SKM-1 treated with dmso at 0.1 percent for 144 hours (cell line): ENCODE measurements around the gene IDI1.
"Not testable (repeated sequence)": the region's sequence is repeated elsewhere in the genome, so short reads cannot be mapped to it uniquely, and the experiment has no call there.

Source experiments
- DNase-seq: peaks from one replicate; lab custom pipeline; 2025; ENCODE audit not compliant: unreplicated experiment; lab: John Stamatoyannopoulos, UW

Gene IDI1

DNA sequence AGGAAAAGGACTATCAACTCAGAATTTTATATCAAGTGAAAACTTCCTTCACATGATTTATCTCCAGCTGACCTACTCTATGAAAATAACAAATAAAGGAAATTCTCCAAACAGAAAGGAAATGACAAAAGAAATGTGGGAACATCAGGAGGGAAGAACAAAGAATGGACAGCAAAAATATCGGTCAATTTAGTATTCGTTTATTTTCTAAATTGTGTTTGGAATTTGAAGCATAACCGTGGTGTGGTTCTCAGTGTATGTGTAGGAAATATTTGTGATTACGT is 16.0 kb upstream of the IDI1 start:
- no peak for DNase-seq

DNA sequence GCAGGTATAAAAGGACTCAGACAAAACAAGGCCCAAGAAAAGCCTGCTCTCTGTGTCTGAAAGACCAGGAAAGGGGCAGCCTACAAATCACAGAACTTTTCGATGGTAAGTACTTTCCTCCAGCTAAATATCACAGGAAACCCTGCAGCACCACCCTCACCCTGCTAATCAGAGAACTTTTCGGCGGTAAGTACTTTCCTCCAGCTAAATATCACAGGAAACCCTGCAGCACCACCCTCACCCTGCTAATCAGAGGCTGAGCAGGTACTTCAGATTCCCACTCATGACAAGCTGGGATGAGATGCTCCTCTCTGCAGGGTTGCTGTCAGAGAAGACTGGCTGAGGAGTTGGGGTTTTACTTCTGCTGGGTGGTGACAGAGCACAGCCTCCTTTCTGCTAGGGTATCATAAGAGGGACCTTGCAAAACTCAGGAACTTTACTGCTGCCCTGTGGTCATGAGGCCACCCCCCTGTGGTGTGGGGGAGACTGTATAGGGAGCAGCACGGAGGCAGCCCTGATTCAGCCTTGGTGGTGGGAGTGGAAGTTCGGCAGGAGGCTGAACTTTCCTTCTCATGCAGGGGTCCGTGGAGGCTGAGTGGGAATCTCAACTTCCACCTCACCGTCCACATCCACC is 14.4 kb upstream of the IDI1 start:
- no peak for DNase-seq

DNA sequence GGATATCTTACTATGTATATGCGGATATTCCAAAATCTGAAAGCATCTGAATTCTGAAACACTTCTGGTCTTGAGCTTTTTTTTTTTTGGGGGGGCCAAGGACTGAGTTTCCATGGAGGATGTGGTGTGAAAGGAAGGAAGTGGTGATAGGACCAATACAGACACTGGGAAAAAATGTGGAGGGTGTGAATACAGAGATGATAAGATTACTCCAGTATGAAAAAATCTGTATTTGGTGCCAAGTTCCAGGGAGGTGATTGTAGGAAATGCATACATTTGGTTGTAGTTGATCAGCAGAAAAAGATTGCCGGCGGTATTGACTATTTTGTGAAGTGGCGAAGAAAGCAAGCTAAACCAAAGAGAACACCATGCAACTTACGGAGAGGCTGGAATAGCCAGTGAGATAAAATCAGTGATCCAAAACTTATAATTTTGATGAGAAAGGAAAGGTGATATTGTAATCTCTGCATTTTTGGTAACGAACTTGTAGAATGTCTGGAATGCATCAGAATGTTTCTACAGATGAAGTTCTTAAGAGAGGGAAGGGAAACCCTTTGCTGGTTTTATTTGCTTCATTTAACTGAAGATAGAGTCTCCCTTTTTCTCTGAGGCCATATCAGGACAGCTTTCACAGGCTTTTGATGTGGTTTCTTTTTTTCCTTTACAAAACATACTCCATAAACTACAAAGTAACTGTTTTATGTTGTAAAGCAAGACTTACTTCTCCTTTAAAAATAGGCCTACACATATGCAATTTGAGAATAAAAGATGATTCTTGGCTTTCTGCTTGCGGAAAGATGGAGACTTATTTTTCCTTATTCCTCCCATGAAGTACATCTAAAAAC is 13.2 kb upstream of the IDI1 start:
- DNase-seq = no peak

DNA sequence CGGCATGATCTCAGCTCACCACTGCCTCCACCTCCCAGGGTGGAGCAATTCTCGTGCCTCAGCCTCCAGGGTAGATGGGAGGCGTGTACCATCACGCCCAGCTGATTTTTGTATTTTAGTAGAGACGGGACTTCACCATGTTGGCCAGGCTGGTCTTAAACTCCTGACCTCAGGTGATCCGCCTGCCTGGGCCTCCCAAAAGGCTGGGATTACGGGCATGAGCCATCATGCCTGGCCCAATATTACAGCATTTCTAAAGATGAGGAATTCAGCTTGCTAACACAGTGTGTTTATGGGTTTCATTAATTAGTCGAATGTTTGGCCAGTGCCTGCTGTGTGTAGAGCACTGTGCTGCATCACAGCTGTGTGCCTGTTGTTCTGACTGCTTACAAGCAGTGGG is 11.0 kb upstream of the IDI1 start:
- DNase-seq = no peak

DNA sequence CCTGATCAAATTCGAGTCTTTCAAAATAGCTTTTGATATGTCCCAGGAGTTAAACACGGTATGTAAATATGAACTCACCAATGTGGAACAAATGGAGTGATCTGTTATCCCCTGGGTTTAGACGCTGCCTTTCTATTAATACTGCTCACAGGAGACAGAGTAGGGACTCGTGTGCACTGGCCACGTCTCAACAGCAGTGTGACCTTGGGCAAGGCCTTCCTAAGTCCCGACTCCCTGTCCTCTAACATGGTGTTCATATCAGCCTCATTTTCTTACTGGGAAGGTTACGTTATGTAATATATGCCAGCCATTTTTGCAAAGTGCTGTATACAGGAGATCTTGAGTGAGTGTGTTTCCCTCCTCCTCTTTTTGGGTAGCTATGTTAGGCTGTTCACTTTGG is 9.1 kb upstream of the IDI1 start:
- DNase-seq = no peak

DNA sequence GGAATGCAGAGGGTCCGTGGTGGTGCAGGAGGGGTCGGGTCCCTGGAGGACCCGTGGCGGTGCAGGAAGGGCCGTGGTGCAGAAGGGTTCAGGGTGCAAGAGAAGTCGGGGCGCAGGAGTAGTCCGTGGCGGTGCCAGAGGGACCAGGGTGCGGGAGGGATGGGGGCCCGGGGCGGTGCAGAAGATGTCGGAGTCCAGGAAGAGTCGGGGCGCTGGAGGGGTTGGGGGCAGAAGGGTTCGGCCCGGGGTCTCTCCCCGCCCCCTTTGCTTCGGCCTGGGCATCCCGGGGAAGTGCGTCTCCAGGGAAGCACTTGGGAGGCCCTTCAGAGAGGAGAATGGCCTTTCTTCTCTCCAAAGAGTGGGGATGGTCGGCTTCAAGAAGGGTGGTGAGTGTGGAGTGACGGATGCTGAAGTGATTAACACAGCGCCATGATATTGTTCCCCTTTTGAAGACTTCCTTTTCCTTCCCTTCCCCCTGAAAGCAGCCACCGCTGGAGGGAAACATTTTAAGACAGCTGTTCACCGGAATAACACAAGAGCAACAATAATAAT is 8.3 kb upstream of the IDI1 start:
- peak; percentile 47 for DNase-seq

DNA sequence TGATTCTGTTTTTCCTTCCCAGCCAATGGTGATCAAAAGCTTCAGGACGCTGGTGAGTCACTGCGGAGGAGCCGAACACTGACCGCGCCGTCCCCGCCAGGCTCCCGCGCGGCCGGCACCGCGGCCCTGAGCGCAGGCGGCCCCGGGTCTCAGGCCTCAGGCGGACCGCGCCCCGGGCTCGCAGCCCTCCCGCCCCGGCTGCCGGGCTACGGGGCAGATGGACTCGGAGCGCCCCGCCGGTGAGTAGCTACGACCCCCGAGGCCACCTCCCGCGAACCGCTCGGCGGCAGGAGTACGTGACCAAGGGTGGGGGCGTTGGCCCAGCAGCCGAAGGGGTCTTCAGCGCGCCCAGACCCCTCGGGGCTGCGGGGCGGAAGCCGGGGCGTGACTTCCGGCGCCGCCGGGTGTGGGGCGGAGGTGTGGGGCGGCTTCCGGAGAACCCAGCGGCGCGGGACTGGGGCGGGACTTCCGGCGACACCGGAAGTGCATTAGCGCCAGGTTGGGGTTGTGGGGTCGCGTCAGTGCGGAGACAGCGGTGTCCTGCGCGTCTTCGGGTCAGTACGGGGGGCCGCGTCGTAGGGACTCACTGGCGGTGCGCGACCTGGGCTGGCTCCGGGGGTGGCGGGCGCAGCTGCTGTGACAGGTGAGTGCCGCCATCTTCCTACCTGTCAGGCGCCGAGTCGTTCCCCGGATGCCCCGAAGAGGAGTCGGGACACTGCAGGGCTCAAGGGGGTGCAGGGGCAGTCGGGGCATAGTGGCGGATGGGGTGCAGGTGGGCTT is 7.6 kb upstream of the IDI1 start, which contains the start of gene WDR37:
Gene WDR37, plus strand, starts transcription at position 60 of the 780 bp plus-strand sequence. CDS start 15,771 bp downstream, outside the sequence.
- DNase-seq = peak; percentile 34

DNA sequence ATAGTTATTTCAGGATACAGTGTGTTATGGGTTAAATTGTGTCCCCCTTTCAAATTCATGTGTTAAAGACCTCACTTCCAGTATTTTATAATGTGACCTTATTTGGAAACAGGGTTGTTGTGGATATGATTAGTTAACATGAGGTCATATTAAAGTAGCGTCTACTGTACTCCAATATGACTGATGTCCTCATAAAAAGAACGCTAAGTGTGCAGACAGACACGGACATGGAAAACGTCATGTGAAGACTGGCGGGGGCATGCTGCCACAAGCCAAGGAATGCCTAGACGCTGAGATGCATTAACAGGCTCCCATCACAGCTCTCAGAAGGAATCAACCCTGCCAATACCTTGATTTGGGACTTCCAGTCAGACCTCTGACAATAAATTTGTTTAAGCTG is 5.8 kb upstream of the IDI1 start:
- DNase-seq = no peak

DNA sequence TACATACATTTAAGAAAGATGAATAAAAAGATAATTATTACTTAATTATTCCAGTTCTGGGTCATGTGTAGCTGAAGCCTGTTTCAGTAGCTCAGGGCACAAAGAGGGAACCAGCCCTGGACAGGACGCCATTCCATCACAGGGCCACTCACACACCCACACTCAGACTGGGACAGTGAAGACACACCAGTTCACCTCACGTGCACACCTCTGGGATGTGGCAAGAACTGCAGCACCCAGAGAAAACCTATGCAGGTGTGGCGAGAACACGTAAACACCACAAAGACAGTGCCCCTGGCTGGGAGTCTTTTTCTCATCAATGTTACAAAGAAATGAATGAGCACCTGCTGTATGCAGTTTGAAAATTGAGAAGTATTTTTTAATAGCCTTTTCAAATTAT is 1.6 kb upstream of the IDI1 start:
- DNase-seq = no peak

DNA sequence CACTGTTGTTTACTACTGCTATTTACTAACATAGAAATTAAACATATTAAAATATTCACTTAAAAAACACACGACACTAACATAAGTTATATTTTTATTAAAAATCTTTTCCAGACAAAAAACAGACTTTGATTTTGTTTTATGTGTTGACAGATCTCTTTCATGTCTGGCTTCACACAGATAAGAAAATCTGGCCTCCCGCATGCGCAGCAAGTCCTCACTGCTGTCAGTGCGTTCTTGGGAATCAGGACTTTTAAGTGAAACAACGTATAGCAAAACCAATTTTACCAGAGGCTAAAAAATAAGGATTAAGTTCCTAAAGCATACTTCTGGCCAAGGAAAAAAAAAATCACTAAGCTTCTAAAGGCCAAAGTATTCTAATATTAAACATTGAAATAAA is 1.2 kb upstream of the IDI1 start:
- DNase-seq = no peak

DNA sequence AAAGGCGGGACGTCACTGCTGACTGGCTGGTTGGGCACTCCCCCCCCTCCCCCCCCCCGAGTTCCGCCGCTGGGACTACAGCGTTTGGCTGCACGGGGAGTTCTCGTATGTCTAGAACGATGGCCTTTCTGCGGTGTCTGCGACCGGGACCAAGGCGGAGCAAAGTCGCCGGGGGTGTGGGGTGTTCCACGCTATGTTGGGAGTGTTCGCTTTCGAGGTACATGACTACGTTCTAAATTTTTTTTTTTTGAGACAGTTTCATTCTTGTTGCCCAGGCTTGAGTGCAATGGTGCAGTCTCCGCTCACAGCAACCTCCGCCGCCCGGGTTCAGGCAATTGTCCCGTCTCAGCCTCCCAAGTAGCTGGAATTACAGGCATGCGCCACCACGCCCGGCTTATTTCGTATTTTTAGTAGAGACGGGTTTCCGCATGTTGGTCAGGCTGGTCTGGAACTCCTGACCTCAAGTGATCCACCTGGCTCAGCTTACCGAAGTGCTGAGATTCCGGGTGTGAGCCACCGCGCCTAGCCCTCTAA is 573 bp upstream of the IDI1 start:
- DNase-seq = no peak

DNA sequence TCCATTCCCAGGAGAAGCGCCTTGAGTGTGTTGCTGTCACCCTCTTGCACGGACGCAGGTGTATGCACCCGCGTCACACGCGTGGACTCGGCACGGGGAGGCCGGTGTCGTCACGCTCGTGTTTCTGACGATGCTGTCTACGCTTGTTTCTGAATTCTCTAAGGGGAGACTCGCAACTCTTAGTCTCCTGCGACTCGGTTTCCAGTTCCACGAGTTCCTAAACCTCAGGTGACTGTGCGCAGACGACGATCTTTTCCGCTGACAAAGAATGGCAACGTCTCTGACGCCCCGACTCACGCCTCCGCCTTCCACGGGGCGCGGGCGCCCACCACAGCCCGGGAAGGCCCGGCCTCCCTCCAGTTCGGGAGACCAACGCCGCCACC is 579 bp downstream of the IDI1 start:
- DNase-seq = no peak

DNA sequence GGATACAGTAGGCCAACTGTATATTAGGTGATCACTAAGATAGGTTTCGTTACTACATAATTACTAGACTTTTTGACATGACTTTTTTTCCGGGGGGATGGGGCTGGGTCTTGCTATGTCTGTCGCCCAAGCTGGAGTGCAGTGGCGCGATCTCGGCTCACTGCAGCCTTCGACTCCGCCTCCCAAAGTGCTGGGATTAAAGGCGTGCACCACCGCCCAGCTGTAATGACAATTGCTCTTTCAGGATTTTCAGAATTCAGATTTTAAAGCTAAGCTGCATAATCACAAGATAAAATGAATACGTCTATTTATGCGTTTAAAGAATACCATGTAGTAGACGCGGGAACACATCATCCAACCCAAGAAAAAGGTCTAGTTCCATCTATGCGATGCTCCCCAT is 982 bp downstream of the IDI1 start:
- DNase-seq = no peak

DNA sequence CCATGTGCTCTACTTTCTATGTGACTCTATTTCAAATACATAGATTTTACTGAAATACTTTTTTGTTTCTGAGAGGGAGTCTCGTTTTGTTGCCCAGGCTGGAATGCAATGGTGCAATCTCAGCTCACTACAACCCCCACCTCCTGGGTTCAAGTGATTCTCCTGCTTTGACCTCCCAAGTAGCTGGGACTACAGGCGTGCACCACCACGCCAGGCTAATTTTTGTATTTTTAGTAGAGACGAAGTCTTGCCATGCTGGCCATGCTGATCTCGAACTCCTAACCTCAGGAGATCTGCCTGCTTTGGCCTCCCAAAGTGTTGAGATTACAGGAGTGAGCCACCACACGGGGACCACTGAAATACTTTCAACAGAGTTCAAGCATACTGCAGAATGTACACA is 3.5 kb downstream of the IDI1 start:
- no peak for DNase-seq

DNA sequence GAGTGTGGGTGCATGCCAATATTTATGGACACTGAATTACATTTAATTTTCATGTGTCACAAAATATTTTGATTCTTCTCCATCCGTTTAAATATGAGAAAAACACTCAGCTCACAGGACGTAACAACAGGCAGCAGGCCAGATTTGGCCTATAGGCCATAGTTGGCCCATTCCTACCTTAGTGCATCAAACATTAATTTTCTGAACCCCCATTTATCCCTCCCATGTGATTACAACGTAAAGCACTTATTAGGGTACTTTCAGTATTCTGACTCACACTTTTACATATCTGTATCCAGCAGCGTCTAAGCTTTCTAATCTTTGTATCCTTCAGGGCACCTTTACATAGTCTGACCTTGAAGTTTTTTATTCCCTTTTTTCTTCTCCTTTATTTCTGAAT is 4.0 kb downstream of the IDI1 start:
- DNase-seq = no peak

DNA sequence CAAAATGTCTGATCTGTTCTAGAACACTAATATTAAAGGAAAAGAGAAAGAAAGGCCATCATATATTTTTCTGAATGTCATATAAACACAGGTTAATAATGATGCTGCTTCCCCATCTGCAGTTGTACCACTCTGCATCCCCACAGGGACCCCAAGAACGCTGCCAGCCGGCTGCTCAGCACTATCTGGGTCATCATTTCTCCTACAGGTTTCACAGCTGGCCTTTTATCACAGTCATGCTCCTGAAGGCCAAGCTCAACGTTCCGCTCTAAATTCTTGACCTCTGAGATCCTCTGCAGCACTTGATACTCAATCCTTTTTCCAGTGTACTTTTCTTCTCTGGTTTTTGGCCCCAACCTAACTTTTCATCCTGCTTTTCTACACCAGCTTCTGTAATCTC is 4.8 kb downstream of the IDI1 start:
- no peak for DNase-seq

DNA sequence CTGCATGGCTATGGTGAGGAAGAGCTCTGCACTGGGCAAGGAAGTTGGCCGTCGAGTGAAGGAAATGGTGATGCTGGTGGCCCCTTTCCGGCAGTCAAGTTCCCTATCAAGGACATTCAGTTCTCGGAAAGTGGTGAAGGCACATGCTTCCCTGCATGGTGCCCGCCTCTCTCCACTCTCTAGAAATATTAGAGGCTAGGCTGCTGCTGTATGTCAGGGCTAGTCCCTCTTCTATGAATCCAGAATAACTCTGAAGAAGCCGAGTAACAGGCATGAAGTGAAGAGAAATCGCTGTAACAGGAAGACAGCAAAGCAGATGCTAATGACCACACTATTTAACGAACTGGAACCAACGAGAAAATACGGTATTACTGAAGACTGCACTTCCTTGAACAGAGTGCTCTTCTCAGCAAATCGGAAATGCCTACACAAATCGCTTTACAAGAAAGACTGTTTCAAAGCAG is 5.4 kb downstream of the IDI1 start:
- DNase-seq = no peak

DNA sequence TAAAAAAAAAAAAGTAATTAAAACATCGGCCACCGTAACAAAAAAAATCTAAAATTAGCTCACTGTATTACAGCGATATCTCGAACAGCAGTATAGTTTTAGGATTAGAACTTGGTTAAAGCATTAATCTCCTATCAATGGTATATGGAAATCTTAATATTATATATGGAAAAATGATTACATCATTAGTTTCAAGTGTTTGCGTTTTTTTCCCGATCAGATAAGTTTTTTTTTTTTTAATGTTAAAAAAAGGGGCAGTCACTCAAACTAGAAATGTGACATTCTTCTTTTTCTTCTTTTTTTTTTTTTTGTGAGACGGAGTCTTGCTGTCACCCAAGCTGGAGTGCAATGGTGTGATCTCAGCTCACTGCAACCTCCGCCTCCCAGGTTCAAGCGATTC is 7.4 kb downstream of the IDI1 start:
- DNase-seq = no peak

DNA sequence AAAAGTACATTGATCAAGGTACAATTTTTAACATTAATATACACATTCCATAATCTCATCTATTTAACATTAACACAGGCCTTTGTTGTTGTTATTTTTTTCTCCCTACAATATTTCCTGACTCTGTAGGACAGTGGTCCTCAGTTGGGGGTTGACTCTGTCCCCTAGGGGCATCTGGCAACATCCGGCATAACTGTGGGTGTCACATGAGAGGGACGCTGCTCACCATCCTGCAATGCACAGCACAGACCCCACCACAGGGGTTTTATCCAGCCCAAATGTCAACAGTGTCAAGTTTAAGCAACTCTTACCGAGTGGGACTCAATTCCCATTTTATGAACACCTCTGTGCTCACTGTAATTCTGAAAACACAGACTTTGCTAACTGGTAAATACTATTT is 8.8 kb downstream of the IDI1 start:
- no peak for DNase-seq

DNA sequence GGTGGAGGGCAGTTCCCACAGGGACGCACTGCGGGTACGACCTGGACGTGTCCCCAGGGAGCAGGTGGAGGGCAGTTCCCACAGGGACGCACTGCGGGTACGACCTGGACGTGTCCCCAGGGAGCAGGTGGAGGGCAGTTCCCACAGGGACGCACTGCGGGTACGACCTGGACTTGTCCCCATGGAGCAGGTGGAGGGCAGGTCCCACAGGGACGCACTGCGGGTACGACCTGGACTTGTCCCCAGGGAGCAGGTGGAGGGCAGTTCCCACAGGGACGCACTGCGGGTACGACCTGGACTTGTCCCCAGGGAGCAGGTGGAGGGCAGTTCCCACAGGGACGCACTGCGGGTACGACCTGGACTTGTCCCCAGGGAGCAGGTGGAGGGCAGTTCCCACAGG is 10.2 kb downstream of the IDI1 start:
- DNase-seq = not testable (repeated sequence)

DNA sequence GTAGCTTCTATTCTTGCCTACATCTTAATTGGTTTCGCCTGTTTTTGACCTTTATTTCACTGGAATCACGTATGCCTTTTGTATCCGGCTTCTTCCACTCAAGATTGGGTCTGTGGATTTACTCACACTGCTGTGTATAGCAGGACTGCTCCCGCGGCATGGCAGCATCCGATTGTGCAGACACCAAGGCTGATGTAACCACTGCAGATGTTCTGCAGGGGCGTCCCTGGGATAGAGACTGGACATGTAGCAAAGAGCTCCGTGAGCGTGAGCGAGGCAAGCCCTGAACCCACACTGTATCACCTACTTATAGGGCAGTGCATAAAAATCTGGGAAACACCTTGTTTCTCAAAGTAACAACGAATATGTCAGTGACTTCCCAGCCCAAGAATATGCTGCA is 11.8 kb downstream of the IDI1 start:
- no peak for DNase-seq
